GM18499 (cell line): ENCODE results near the gene GRIP1.
"Not testable (repeated sequence)": the region's sequence is repeated elsewhere in the genome, so short reads cannot be mapped to it uniquely, and the experiment has no call there.

Experiments
- ATAC-seq: cut with Tn5 transposase; IDR thresholded peaks from one replicate; pipeline ENCODE4 v1.9.1; 2021; ENCODE audit warnings: moderate number of reproducible peaks; ENCODE audit not compliant: insufficient read depth, unreplicated experiment

The GRIP1 gene

GRCh38 chr12:66549050-66549389 lies 129.9 kb downstream of the GRIP1 start:
- ATAC-seq: no peak

GRCh38 chr12:66548338-66549049 lies 130.4 kb downstream of the GRIP1 start:
- ATAC-seq: no peak

- no peak for ATAC-seq
These were observed 137.4 kb downstream of the GRIP1 start for GRCh38 chr12:66541426-66541825.

- no peak for ATAC-seq
These were observed 139.4 kb downstream of the GRIP1 start for GRCh38 chr12:66539431-66539830.

GRCh38 chr12:66538970-66539369 lies 139.9 kb downstream of the GRIP1 start:
- ATAC-seq: no peak

- ATAC-seq: no peak
These were observed 141.0 kb downstream of the GRIP1 start for GRCh38 chr12:66537876-66538275.

GRCh38 chr12:66533767-66534166 lies 145.1 kb downstream of the GRIP1 start:
- no peak for ATAC-seq

- no peak for ATAC-seq
These were observed 147.1 kb downstream of the GRIP1 start for GRCh38 chr12:66531766-66532165.

GRCh38 chr12:66529934-66530333 lies 148.9 kb downstream of the GRIP1 start:
- no peak for ATAC-seq

- no peak for ATAC-seq
These were observed 162.3 kb downstream of the GRIP1 start for GRCh38 chr12:66516561-66516960.

- ATAC-seq: no peak
These were observed 162.7 kb downstream of the GRIP1 start for GRCh38 chr12:66516133-66516532.

- no peak for ATAC-seq
These were observed 164.3 kb downstream of the GRIP1 start for GRCh38 chr12:66514581-66514980.

- no peak for ATAC-seq
These were observed 170.9 kb downstream of the GRIP1 start for GRCh38 chr12:66508025-66508424.

GRCh38 chr12:66503746-66504145 lies 175.1 kb downstream of the GRIP1 start:
- no peak for ATAC-seq

GRCh38 chr12:66502911-66503310 lies 176.0 kb downstream of the GRIP1 start:
- ATAC-seq: no peak

- peak; percentile 84 for ATAC-seq
These were observed 178.0 kb downstream of the GRIP1 start for GRCh38 chr12:66500841-66501240.

GRCh38 chr12:66500091-66500490 lies 178.8 kb downstream of the GRIP1 start:
- no peak for ATAC-seq

GRCh38 chr12:66499000-66499399 lies 179.9 kb downstream of the GRIP1 start:
- no peak for ATAC-seq

GRCh38 chr12:66498059-66498458 lies 180.8 kb downstream of the GRIP1 start:
- not testable (repeated sequence) for ATAC-seq

- no peak for ATAC-seq
These were observed 181.6 kb downstream of the GRIP1 start for GRCh38 chr12:66497008-66497897.

GRCh38 chr12:66496595-66496994 lies 182.3 kb downstream of the GRIP1 start:
- no peak for ATAC-seq

GRCh38 chr12:66495709-66496108 lies 183.2 kb downstream of the GRIP1 start:
- no peak for ATAC-seq
